Measurements from ENCODE around the gene MIX23.
"Not testable (repeated sequence)": the region's sequence is repeated elsewhere in the genome, so short reads cannot be mapped to it uniquely, and the experiment has no call there.

The MIX23 gene

GRCh38 chr3:122377975-122378374 is 5.1 kb downstream of the MIX23 start:
- H3K27ac ChIP-seq: no peak overlapping the region
- H4K20me1 ChIP-seq: peaks cover 29% of the 10 kb centered on the region
- no peak overlapping the region for H3K9ac ChIP-seq
- peaks cover 47% of the 10 kb centered on the region for H3K36me3 ChIP-seq
- no peak overlapping the region for H3K4me2 ChIP-seq
- no peaks in the 10 kb centered on the region for H3K27me3 ChIP-seq
- peaks cover 36% of the 10 kb centered on the region for H3K4me1 ChIP-seq
- no peak overlapping the region for H3K4me3 ChIP-seq
- no peak for TF ChIP-seq Cebpa-rat (IDR thresholded peaks at IDR 0.05)
- no peaks in the 10 kb centered on the region for H3K9me3 ChIP-seq

DNA sequence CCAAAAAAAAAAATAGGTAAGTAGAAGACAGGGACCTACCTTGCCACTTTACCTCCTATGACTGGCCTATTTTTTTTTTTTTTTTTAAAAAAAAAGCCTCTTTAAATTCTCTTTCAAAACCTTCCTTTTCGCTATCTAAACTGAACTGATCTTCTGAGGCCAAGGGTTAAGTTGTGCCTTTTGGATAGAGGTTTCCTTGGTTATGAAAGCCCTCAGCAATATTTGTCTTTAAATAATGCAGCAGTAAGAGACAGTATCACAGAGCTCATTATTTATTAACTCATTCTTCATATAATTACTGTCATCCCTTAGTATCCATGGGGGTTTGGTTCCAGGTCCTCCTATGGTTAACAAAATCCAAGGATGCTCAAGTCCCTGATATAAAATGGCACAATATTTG is 9.0 kb downstream of the MIX23 start:
- Histone ChIP-seq H3K4me2 (no peak overlapping the region), H3K27me3 (no peaks in the 10 kb centered on the region), H3K36me3 (peaks cover 78% of the 10 kb centered on the region), H3K9me3 (no peaks in the 10 kb centered on the region), H3K9ac (no peak overlapping the region), H3K4me1 (peaks cover 2% of the 10 kb centered on the region), H3K4me3 (no peak overlapping the region), H4K20me1 (peaks cover 17% of the 10 kb centered on the region), H3K27ac (no peak overlapping the region)
- no peak for TF ChIP-seq Cebpa-rat (IDR thresholded peaks at IDR 0.05)

- no peak overlapping the region for H3K27ac ChIP-seq
- no peak for TF ChIP-seq Cebpa-rat (IDR thresholded peaks at IDR 0.05)
Measured at GRCh38 chr3:122366379-122366749, 16.7 kb downstream of the MIX23 start.

GRCh38 chr3:122365582-122366378 is 17.3 kb downstream of the MIX23 start:
- not testable (repeated sequence) for H3K4me3 ChIP-seq, H3K9ac ChIP-seq, H3K9me3 ChIP-seq, H3K27me3 ChIP-seq, H3K27ac ChIP-seq, H3K4me2 ChIP-seq, H3K4me1 ChIP-seq, H4K20me1 ChIP-seq
- peaks cover 94% of the 10 kb centered on the region for H3K36me3 ChIP-seq

More at GRCh38 chr3:122366379-122366749, 16.7 kb downstream of the MIX23 start:
- H3K4me1 ChIP-seq: no peaks in the 10 kb centered on the region
- no peaks in the 10 kb centered on the region for H4K20me1 ChIP-seq
- no peak overlapping the region for H3K4me3 ChIP-seq
- peaks cover 94% of the 10 kb centered on the region for H3K36me3 ChIP-seq
- no peaks in the 10 kb centered on the region for H3K9me3 ChIP-seq
- no peak overlapping the region for H3K4me2 ChIP-seq
- no peak overlapping the region for H3K9ac ChIP-seq
- no peaks in the 10 kb centered on the region for H3K27me3 ChIP-seq

GRCh38 chr3:122365073-122365472 is 18.0 kb downstream of the MIX23 start:
- Histone ChIP-seq H3K27ac (no peak overlapping the region), H3K9me3 (no peaks in the 10 kb centered on the region), H3K4me1 (no peaks in the 10 kb centered on the region), H3K4me2 (no peak overlapping the region), H3K36me3 (peaks cover 88% of the 10 kb centered on the region), H3K27me3 (no peaks in the 10 kb centered on the region), H3K9ac (no peak overlapping the region), H3K4me3 (no peak overlapping the region), H4K20me1 (no peaks in the 10 kb centered on the region)
- no peak for TF ChIP-seq Cebpa-rat (IDR thresholded peaks at IDR 0.05)

DNA sequence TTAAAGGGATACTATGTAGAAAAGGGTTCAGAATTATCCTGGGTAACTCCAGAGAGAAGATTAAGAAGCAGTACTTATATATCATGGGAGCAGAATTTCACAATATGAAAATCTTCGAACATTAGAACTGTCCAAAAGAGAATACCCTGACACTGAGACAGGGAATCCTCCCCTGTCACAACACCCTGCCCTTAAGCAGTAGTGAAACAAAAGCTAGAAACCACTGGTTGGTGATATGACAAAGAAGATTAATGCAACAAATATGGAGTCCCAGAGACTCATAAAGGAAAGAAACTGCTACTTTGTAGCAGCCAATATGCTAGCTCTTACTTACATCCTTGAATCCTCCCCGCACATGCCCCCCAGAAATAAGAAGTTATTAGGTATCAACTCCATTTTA is 18.5 kb downstream of the MIX23 start:
- Histone ChIP-seq H3K27ac (no peak overlapping the region), H3K9me3 (no peaks in the 10 kb centered on the region), H3K27me3 (no peaks in the 10 kb centered on the region), H3K4me2 (no peak overlapping the region), H3K9ac (no peak overlapping the region), H4K20me1 (no peaks in the 10 kb centered on the region), H3K36me3 (peaks cover 87% of the 10 kb centered on the region), H3K4me3 (no peak overlapping the region), H3K4me1 (no peaks in the 10 kb centered on the region)
- no peak for TF ChIP-seq Cebpa-rat (IDR thresholded peaks at IDR 0.05)

- no peak overlapping the region for H3K4me3 ChIP-seq
- TF ChIP-seq Cebpa-rat (IDR thresholded peaks at IDR 0.05): no peak
Measured at GRCh38 chr3:122362026-122362425, 21.0 kb downstream of the MIX23 start.

DNA sequence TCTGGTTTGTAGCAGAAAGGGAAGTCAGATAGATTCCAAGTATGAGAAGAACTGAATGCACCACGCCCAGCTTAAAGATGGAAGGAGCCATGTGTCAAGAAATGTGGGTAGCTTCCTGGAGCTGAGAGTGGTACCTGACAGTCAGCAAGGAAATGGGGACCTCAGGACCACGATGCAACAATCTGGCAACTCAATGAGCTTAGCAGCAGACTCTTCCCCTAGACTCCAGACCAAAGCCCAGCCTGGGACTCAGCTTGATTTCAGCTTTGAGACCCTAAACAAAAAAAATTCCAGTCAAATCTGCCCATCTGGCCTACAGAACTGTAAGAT is 24.4 kb downstream of the MIX23 start:
- no peak for TF ChIP-seq Cebpa-rat (IDR thresholded peaks at IDR 0.05)
- no peak overlapping the region for H3K4me3 ChIP-seq
- no peak overlapping the region for H3K9ac ChIP-seq
- H3K4me1 ChIP-seq: no peaks in the 10 kb centered on the region
- peaks cover 48% of the 10 kb centered on the region for H3K36me3 ChIP-seq
- H3K9me3 ChIP-seq: no peaks in the 10 kb centered on the region
- no peak overlapping the region for H3K4me2 ChIP-seq
- no peaks in the 10 kb centered on the region for H3K27me3 ChIP-seq
- H4K20me1 ChIP-seq: no peaks in the 10 kb centered on the region
- H3K27ac ChIP-seq: no peak overlapping the region

More at GRCh38 chr3:122362026-122362425, 21.0 kb downstream of the MIX23 start:
- no peaks in the 10 kb centered on the region for H3K27me3 ChIP-seq
- H3K9me3 ChIP-seq: no peaks in the 10 kb centered on the region
- H3K4me1 ChIP-seq: no peaks in the 10 kb centered on the region
- H4K20me1 ChIP-seq: no peaks in the 10 kb centered on the region
- H3K4me2 ChIP-seq: no peak overlapping the region
- H3K27ac ChIP-seq: no peak overlapping the region
- peaks cover 82% of the 10 kb centered on the region for H3K36me3 ChIP-seq
- no peak overlapping the region for H3K9ac ChIP-seq

- Histone ChIP-seq H3K27ac (no peak overlapping the region), H3K4me2 (no peak overlapping the region), H3K9me3 (no peaks in the 10 kb centered on the region), H3K36me3 (peaks cover 42% of the 10 kb centered on the region), H3K4me1 (no peaks in the 10 kb centered on the region), H3K9ac (no peak overlapping the region), H3K27me3 (no peaks in the 10 kb centered on the region), H4K20me1 (no peaks in the 10 kb centered on the region), H3K4me3 (no peak overlapping the region)
- TF ChIP-seq Cebpa-rat (IDR thresholded peaks at IDR 0.05): no peak
Measured at GRCh38 chr3:122357828-122358702, 25.0 kb downstream of the MIX23 start.

- no peaks in the 10 kb centered on the region for H4K20me1 ChIP-seq
- H3K27ac ChIP-seq: no peak overlapping the region
- H3K4me1 ChIP-seq: no peaks in the 10 kb centered on the region
- no peaks in the 10 kb centered on the region for H3K27me3 ChIP-seq
- no peak for TF ChIP-seq Cebpa-rat (IDR thresholded peaks at IDR 0.05)
- no peak overlapping the region for H3K4me3 ChIP-seq
- no peaks in the 10 kb centered on the region for H3K9me3 ChIP-seq
- H3K4me2 ChIP-seq: no peak overlapping the region
- peaks cover 28% of the 10 kb centered on the region for H3K36me3 ChIP-seq
- no peak overlapping the region for H3K9ac ChIP-seq
Measured at GRCh38 chr3:122356402-122356801, 26.6 kb downstream of the MIX23 start.
